ENCODE measurements around the gene FLAD1.
A peak's percentile ranks its signal among the peaks of the same experiment; 100 is the strongest.

Gene FLAD1

DNA sequence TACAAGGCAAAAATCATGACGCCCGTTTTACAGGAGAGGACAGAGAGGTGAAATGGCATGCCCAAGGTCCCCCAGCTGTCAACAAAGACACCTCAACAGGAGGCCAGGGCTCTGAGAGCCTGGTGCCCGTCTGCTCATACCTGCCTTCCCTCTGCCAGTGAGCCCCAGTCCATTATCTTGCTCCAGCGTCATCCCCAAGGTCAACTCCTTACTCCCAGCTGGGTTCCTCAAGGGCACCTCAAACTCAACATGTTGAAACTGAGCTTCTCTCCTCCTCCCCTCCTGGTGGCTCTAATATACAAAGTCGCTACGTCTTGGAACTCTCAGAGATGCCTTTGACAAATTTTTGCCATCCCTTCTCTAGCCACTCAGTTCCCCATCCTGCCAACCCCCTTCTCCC lies 30.5 kb upstream of the FLAD1 start:
- no peak for DNase-seq

DNA sequence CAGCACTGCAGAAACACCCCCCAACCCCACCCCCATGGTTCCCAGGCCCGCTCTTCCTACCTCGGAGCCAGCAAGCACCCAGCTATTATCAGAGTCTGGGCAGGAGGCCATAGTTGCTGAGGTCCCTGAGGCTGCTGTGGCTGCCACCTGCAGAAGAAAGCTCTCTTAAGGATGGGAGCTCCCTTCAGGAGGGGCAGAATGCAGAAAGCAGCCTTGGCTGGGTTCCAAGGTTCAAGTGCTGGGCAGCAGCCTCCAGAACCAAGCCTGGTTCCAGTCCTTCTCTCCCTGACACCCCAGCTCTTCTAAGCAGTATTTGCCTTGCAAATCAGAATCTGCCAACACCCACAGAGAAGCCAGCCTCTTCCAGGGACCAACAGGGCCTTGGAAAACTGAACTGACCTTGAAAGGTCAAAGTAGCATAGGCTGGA lies 29.5 kb upstream of the FLAD1 start:
- no peak for DNase-seq

DNA sequence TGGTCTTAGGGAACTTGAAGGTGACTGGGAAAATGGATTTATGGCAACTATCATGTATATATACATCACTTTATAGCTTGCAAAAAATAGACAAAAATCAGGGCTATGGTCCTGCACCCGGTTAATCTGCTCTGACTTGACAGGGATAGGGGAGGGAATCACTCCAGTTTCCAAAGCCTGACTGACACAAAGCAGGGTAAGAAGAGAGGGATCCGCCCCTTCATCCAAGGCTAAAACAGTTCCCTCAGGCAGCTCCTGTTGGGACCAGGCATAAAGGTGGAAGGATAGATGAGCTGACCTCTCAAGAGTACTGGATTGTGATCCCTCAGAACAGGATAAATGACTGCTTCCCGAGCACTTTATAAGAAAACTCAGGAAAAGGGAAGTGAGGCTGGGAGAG lies 28.6 kb upstream of the FLAD1 start:
- DNase-seq, result no peak

DNA sequence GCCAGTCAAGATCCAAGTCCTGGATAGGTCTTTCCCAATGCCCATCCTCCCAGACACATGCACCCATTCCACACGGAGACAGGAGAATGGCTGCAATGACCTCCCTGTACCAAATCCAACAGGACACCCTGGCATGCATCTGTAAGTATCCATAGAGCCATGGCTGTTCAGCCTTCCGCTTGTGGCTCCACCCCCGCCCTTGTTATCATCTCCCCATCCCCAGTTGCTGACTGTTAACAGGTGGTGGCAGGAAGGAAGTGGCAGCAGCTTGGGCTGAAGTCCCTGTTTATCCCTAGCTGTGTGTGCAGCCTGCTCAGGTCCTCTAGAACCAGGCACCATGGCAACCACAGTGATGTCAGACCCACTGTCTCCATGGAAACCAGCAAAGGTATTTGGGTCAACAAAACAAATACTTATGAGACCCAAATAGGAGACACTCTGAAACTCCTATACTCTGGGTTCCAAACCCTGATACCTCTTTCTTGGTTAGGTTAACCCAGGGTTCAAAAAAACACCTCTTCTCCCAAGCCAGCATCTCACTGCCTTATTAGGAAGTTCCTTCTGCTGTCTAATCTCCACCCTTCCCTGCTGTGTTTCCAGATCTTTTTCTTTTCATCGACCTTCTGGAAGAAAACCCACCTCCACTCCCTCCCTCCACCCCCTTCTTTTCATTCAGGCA lies 28.0 kb upstream of the FLAD1 start:
- DNase-seq, result peak; percentile 45 to 77

DNA sequence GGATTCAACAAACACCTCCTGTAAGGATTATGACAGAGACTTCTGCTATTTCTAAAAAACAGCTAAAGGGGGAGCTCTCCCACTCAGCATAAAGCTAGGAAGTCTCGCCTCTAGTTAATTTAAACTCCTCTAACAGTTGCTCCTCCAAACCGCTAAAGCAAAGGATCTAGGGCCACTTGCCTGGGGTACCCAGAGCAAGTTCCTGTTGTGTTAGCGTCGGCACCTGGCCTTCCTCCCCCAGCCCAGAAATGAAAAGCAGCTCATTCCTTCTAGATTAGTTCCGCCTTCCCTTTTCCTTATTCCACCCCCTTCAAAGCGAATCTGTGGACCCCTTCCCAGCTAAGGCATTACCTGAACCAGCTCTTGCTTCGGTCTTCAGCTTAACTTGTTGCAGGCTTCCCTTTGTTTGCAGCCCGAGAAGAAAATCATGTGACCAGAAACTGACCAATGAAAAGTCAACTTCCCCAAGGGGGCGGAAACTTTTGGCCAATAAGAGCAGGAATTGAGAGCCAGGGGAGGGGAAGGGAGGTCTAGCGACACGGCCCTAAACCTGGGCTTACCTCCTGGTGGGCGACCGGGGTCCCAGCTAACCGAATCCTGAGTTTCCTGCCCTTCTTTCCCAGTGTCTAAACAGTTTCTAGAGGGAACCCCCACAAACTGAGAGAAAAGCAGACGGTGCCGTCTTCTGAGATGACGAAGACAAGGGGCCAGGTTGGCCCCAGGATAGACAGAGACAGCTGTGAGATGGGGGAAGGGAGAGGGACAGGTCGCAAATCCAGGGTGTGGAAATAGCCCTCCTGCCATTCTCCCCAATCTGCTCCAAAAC lies 27.2 kb upstream of the FLAD1 start, which contains the start of gene PBXIP1:
Gene PBXIP1, minus strand, starts transcription at position 382 of the 826 bp plus-strand sequence. CDS start 2,378 bp downstream, outside the sequence.
- peak; percentile 54 to 79 for DNase-seq

DNA sequence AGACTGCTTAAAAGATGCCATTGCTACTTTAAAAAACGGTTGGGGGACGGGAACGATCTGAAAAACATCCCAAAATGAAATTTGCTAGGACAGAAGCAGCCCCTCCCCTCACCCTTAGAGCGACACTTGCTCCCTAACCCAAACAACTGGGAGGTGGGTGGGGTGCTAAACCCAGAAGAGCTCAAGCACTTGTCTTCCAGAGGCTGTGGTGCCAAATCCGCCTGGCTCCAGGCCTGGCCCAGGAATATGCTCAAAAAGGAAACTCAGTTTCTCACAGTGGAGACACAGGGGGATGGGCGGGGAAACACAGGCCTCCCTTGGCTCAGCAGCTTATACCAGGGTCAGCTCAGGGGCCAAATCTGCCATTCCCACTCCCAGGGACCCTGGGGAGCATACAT lies 26.6 kb upstream of the FLAD1 start:
- DNase-seq, result no peak

DNA sequence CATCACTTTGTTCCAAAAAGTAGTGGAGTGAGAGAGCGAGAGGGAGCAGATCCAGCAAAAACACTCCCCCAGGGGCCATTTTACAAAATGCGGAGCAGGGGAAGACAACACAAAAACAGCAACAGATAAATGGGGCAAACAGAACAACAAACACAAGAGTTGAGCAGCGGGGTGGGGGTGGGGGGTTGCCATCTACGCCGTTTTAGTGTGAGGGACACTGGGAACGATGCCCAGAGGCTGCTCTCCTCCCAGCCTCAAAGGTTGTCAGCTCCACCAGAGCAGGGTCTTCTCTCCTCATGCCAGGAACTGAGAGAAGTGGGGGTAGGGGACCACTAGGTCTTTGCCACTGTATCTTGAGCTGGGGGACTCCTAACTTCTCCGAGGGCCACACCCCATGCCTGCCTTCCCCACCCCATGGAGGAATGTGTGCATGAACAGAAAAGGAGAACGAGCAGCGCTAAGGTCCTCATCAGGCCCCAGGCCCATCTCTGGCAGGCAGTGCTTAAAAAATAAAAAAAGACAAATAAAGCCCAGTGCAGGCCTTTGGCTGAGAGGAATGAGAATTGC lies 26.0 kb upstream of the FLAD1 start:
- DNase-seq, result no peak

DNA sequence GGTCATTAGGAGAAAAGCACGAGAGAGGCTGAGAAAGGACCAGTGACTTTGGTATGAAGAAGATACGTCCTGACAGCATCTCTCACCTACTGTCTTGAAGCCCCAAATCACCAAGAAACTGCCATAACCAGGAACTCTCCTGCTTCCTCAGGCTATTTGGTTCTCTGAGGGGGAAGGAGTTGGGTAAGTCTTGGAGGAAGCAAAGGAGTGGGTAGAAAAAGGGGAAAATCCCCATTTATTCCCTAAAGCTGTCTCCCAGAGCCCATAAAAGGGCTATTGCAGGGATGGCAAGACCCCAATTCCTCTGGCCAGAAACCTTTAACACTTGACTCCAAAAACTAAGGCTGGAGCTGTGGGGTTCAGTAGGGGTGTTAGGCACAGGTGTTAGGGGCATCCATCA lies 25.1 kb upstream of the FLAD1 start:
- DNase-seq, result no peak

DNA sequence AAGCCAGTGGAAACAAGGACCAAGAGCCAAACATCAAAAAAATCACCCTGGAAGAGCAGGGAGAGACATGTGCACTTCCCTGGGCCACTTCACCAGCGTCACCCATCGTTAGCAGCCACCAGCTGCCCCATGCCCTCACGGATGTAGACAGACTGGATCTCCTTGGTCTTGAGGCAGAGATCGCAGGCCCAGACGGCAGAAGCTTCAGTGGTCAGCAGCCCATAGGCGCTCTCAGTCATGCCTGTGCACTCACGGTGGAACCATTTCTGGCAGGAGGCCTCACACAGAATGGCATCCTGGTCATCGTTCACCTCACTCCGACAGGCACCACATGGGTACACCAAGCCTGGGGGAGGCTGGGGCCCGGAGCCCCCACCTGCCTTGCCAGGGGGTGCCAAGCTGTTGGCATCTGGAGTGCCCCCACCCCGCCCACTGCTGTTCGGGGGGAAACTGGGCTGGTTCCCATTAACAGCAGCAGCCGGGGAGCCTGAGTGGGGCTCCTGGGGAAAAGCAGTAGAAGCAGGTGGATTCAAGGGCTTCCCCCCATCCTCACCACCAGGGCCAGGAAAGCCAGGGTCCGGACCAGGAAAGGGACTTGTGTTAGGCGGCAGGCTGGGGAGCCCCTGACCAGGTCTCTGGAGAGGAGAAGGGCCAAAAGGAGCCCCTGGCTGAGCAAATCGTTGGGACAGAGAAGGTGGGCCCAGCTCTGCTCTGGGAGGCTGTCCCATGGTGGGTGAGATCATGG lies 24.3 kb upstream of the FLAD1 start:
- DNase-seq, result no peak

DNA sequence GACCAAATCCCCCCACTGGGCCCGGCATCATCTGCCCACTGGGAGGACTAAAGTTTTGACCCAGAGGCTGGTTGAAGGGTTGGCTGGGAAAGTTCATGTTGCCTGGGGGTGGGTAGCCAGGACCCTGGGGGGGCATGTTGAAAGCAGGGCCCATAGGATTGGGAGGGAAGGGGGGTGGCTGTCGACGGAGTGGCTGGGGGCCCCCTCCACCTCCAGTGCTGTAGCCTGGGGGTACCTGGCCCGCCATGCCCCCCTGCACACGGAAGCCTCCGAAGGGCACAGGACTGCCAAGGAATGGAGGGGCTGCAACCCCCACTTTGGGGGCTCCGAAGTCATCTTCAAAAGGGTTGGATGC lies 23.7 kb upstream of the FLAD1 start:
- no peak for DNase-seq

DNA sequence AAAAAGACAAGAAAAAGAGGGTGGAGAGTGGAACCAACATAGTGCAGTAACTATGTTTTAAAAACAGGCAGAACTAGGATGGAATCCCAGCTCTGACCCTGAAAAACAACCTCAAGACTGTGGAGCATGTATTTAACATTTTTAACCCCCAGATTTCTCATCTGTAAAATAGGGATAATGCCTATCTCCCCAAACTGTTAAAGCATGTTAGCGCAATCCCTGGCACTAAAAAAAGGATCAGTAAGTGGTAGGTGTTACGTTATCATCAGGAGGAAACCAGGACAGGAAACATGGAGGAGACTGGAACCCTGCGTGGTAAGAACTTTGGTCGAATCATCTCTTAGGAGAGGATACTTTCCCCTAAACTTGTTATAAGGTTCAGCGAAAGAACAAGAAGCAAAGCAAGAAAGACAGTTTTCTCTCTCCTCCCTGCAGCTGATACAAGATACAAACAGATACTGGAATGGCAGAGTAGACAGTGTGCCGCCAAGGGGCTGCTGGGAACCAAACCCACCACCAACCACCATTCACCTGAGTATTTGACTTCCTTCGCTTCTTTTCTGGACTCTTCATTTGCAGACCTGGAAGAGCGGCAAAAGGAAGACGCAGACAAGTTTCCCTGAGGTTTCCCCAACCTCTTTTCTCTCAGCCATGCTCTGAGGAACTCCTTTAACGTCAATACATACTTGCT lies 22.6 kb upstream of the FLAD1 start:
- DNase-seq, result no peak

DNA sequence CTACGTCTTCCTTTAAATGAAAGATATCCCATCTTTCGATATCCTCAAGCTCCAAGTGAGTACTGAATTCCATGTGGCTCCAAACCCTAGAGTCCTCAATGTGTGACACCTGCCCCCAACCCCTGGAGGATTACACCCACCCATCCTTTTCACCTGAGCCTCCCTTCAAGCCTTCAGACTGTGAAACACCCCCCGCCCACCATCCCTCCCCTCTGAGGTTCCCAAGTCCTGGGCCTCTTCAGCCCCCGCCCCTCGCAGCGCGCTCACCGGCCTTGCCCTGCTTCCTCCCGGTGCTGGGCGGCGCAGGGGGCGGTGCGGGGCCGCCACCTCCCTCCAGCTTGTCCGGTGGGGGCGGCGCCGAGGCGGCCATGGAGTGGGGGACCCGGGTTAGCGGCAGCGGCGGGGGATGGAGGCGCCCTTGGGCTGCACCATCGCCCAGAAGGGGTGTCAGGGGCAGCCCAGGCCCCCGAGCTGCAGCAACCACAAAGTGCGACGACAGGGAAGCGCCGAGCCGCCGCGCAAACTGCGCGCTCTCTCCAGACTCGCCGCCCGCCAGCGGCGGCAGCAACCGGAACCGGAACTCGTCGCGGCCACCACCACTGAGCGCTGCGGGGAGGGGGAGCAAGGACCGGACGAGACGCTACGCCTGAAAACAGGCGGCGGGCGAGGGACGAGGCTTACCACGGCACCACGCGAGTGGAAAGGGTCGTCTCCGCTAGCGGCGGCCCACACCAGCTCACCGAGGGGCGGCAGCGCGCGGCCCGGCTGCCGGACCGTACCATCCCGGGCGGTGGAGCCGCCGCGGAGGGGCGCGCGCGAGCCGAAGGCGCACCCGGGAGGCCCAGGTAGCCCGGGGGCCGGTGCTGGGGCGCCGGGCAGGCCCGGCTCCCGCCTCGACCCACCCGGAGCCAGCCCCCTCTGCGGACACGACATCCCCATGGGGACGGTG lies 21.7 kb upstream of the FLAD1 start, which contains the start of gene PYGO2:
Gene PYGO2, minus strand, starts transcription at position 576 of the 949 bp plus-strand sequence. Its CDS starts 206 bp downstream, at position 370.
- peak; percentile 80 to 84 for DNase-seq

DNA sequence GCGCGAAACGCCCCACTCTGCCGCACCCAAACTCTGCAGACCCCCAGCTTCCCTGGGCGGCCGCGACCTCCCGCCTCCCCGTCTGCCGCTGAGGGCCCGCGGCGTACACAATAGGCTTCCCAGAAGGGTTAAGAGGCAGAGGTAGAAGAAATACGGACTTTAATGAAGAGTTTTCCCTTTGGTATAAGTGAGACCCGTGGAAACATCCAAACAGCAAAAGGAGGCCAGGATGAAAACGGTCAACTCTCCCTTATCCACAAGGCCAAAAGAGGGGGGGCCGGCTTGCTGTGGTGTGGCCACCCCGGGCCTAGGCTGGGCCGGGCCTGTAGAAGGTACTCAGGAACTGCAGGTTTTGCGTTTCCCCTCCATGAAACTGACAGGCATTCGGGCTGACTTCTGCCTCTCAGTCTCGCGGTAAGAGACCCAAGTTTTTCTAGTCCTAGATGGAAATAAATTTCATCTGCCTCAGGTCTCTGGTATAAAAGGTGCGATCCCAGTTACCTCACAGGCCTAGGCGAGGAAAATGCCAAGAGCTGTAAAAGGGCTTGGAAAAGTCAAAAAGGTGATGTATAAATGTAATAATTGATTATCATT lies 20.9 kb upstream of the FLAD1 start:
- no peak for DNase-seq

DNA sequence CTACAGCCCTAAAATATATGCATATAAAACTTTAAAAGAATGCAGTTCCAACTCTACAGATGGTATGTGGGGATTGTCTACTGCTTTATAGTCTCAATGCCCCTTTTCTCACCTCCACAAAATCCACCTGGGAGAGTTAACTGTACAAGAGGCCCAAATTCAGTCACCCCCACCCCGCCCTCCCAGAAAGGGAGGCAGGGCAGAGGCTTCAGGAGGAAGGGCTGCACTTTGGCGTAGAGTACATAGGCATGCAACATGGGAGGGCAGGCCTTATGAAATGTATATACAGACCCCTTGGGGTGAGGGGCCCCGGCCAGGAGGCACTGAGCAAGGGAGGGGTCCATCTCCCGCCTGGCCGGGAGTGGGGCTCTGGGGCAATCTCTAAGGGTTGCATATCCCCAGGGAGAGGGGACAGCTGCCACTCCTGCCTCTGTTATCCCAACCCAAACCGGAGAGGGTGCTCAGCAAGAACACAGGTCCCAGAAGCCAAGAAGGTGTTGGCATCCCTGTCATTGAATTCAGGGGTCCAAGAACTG lies 20.3 kb upstream of the FLAD1 start:
- no peak for DNase-seq

DNA sequence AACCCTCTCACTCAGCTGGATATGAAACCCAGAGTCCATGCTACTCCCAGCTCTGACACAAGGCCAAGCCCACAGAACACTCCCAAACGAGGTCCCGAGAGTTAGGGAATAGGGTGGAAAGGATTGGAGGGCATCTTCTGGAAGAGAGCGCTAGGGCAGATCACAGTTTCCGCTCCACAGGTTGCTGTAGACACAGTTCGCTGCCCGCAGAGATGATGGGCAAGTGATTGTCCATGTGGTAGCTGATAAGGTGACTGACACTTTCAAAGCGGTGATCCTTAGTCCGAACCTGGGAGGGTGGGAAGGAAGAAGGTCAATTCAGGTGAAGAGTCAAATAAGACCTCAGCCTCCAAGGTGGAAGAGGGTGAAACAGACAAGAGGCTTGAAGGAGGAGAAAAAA lies 19.5 kb upstream of the FLAD1 start:
- no peak for DNase-seq

DNA sequence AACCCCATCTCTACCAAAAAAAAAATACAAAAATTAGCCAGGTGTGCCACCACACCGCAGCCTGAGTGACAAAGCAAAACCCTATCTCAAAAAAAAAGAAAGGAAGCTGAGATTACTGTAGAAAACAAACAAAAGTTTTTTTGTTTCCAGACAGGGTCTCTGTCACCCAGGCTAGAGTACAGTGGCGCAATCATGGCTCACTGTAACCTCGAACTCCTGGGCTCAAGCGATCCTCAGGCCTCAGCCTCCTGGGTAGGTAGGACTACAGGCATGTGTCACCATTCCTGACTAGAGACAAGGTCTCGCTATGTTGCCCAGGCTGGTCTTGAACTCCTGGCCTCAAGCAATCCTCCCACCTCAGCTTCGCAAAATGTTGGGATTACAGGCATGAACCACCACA lies 18.8 kb upstream of the FLAD1 start:
- no peak for DNase-seq

DNA sequence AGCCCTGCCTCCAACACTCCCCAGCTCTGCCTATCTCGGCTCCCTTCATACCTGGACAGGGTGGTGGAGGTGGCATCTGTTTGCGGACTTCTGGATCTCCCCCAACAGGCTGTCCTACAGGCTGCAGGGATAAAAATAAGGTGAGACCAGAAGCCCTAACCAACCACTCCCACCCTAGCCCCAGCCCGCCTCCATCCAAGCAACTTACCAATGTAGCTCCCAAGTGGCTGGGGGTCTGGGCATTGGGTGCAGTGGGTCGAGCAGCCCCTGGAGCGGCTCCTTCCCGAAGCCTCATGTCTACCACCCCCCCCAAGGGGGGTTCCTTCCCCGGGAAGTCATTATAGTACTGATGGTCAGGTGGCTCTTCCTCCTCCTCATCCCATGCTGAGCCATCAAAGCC lies 17.0 kb upstream of the FLAD1 start:
- DNase-seq, result no peak

DNA sequence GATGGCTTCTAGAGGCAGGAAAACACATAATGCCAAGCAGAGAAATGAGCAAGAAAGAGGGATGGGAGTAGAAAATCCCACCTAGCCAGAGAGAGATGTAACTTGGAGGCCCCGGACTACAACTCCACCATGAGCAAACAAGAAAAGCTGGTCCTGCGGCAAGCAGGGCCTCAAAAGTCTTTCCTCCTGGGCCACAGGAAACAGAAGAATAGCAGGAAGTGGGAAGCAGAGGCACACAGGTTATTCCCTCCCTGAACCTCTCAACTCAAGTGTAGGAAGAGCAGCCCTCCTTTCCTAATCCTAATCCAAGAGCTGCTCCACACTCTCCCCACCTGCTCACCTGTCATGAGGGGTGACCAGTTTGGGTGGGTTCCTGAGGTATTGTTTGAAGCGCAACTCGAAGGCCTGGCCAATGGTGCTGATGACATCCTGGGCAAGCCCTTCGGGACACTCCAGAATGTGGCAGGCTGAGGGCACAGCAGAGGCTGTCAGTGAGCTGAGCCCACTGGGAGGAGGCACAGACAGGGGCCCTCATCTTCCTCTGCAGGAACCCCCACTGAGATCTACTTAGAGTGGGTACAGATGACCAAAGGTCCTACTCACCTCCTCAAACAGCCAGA lies 15.7 kb upstream of the FLAD1 start:
- no peak for DNase-seq

DNA sequence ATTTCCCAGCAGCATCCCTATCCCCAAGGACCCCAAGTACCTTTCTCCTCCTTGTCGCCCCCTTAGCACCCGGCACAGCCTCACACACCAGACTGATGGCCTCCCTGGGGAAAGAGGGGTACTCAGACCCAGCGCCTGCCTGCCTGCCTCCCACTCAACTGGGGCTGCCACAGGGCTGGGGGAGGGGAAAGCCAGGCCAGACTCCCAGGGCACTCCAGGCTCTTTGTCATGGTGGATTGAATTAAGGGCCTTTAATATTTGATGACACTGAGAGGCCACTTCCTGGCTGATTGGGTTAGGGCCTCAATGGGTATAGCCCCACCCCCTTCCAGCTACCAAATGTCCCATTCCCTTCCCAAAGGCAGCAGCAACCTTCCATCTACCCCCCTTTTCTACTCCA lies 14.4 kb upstream of the FLAD1 start:
- no peak for DNase-seq

DNA sequence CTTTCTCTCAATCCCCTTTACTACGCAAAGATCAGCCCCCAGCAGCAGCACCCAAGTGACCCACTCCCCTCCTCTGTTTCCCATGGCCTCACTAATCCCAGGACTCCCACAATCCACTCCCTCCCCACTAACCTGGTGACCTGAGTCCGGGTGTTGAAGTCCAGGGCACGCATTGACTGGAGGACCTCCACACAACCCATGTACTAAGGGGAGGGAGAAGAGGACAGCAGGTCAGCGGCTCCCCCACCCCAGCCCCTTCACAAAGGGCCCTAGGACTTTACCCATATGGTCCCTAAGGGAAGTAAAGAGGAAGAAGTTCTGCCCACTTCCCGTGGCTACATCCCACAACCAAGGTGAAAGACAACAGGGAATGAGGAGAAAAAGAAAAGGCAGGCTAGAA lies 13.9 kb upstream of the FLAD1 start:
- no peak for DNase-seq
